CD4-positive, alpha-beta T cell treated with Interleukin-4 for 1 hour (primary cell): ENCODE measurements around the gene EIF3F.

Experiments
- DNase-seq, 2 donors: peaks; one replicate each; pipeline ENCODE4 v3.0.0-alpha.2; 2020 to 2022

EIF3F gene

GRCh38 chr11:8023831-8024555, 36.9 kb downstream of the EIF3F start:
- no peak for DNase-seq

DNA sequence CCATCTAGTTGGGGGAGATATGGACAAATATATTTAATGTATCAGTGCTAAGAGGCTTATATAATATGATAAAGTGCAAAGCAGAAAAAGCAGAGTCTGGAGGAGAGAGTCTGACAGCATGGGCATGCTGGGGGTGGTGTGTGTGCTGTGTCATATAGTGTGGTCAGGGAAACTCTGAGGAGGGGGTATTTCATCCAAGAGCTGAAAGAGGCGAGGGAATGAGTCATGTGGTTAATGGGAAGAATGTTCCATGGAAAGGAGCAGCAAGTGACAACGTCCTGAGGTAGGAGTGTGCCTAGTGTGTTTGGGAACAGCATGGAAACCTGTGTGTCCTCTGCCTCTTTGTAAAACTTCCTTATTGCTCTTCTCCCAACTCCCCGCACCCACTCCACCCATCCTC, 38.0 kb downstream of the EIF3F start:
- no peak for DNase-seq

DNA sequence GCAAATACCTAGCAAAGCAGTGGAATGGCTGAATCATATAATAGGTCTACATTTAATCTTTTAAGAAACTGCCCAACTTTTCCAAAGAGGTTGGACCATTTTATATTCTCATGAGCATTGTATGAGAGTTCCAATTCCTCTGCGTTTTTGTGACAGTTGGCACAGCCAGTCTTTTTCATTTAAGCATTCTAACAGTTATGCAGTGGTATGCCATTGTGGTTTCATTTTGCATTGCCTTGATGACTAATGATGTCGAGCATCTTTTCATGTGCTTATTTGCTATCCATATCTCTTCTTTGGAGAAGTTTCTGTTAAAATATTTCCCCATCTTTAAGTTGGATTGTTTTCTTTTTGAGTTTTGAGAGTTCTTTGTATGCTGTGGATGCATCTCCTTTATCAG, 38.7 kb downstream of the EIF3F start:
- DNase-seq = no peak

DNA sequence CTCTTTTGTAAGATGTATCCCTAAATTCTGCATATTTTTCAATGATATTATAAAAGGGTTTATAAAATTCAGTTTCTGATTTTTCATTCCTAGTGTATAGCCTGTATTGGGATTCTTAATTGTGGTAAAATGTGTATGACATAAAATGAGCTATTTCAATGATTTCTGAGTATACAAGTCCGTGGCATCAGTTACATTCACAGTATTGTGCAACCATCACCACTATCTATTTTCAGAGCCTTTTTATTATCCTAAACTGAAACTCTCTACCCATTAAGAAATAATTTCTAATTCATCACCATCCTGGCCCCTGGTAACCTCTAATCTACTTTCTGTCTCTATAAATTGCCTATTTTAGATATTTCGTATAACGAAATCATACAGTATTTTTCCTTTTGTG, 39.8 kb downstream of the EIF3F start:
- no peak for DNase-seq

DNA sequence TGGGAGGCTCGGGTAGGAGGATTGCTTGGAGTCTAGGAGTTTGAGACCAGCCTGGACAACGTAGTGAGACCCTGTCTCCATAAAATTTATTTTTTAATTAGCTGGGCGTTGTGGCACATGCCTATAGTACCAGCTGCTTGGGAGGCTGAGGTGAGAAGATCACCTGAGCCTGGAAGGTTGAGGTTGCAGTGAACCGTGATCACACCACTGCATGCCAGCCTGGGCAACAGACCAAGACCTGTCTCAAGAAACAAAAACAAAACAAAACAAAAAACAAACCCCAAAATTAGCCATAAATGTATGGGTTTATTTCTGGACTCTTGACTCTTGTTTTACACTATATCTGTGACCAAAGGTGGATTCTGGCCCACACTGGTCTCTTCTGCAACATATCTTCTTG, 41.6 kb downstream of the EIF3F start:
- no peak for DNase-seq

- DNase-seq = no peak
Observed at GRCh38 chr11:8030526-8031247, 43.5 kb downstream of the EIF3F start.

DNA sequence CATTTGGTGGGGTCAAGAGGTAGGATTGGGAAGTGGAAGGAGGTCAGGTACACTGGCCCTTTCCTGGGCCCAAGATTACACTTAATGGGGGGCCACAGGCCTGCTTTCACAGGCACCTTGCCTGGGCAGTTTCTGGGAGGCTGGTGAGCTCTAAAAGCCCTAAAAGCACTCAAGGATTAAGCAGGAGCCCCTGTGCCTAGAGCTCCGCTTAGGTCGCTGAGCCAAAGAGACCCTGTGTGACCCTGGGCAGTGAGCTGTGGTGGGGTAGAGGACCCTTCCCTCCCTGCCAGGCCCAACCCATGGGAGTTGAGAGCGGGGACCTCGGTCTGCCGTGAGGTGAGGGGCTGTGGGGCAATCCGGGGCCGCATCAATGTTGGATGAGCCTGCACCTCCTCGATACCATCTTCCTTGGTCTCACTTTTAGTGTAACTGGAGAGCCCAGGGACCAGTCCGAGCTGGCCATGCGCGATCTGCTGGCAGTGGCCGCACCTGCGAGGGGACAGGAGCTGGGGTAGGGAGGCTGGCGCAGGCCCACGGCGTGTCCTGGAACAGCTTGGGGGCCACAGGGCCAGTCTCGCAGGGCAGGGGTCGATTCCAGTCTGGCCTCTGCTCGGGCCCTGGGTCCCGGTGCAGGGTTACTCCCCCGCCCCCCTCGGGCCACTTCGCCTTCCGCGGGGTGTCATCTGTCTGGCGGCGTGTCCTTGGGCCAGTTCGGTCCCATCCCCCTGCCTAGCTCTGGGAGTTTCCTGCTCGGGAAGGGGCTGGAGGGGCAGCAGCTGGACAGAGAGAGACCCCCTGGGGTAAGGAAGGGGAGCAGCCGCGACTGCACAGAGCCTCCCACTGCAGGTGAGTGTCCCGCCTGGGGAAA, 44.3 kb downstream of the EIF3F start:
- no peak for DNase-seq

GRCh38 chr11:8032122-8032521, 45.0 kb downstream of the EIF3F start:
- DNase-seq = no peak

DNA sequence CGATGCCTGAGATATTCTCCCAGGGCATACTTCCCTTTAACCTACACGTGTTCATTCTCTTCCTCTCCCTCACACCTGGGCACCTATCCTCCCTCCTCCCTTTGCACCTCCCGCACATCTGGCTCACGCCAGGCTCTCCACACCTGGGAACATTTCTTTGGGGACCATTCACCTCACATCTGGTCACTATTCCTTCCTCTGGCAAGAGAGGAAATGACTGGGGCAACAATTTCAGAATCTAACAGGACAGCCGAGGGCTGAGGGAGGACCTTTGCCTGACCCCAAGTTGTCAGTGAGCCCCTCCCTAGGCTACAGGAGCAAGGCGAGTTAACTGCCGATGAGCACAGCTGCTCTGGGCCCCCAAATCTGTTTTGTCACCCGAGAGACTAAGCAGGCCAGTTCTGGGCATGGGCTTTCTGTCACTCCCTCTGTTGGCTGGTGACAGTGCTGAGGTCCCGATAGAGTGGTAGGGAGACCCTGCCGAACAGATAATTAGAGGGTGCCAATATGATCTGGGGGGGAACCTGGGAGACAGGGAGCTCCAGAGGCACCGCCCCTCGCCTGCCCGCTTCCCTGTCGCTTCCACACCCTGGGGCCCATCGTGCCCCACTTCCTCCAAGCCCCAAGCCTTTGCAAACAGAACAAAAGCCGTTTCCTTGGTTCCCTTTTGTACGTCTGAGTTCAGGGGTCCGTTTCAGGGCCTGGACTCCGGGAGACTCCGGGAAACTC, 45.6 kb downstream of the EIF3F start:
- DNase-seq = no peak

- peak; percentile 43 to 45 for DNase-seq
Observed at GRCh38 chr11:8033305-8034105, 46.4 kb downstream of the EIF3F start.

GRCh38 chr11:8034106-8034585, 47.0 kb downstream of the EIF3F start:
- DNase-seq = no peak

DNA sequence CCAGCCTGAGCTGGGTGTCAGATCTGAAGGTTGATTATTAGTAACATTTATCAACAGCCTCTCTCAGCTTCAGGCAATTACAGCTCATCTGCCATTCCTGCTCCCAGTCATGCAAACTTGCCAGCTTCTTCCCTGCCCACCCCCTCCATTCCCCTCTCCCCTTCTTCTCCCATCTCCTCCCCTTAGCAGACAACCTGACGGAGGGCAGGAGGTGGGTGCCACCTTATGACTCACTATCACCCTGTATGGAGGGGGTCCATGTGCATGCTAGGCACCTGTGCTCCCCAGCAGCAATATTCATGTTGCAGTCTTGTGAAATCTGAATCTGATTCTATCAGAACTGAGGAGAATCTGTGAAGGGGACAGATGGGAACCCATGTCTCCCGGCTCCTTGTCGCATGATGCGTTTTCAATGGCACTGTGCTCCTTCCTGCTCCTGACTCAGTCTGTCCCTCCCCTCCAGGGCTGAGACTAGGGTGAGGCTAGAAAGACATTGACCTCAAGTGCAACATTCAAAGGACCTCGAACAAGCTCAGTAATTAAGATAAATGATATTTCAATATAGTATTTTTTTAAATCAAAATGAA, 47.6 kb downstream of the EIF3F start:
- DNase-seq = no peak

DNA sequence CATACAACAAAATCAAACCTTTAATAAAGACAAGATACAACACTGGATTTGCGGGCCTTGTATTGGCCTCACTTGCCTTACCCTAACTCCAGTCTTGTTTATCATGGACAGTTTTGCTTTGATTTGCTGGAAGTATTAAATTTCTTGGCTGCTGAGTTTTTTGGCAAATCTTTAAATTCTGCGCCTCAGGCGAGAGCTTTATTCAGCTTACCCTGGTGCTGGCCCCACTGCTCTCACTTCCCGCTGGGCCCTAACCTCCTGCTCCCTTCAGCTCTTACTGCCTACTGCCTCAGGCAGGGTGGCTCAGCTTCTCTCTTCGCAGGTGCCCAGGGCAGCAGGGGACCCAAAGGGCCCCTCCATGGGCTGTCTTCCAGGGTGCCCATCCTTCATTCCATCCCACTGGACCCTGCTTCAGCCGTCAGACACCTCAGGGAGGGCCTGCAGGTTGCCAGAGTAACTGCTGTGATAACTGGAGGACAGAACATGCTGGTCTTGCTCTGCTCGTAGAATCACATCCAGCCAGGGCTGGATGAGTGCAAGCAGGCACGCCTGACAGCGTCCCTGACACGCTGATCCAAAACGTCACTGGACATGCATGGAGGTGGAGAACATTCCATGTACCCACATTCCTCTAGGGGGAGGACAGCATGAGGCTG, 48.2 kb downstream of the EIF3F start:
- no peak for DNase-seq

DNA sequence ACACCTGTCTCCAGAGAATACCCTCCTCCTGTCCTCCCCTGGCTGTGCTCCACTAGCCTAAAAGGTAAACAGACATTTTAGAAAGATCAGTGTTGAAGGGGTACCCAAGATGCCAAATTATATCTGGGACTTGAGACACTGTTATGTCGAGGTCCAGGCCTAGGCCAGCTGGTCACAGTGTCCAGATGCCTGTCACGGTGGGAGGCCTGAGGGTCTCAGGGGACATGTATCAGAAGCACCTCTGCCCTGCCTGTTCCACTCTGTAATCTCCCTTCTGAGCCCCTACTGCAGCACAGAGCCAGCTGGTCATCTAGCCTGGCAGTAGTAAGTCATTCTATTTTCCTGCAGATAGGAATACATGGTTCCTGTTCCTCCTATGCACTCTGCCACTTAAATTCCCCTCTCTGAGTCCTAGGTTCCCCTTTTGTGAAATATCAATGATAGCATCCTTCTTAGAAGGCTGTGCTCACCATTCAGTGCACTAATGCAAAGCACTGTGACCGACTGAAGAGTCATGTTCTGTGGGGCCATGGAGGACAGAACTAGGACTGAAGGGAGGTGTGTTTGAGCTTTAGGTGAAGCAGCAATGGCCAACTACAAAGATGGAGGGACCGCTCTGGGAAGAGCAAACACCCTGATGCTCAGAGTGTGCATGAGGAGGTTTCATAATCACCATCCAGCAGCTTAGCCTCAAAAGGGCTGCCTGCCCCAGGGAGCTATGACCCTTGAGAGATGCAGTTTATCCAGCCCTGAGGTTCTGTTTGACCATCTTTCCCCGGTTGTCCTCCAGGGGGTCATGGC, 49.1 kb downstream of the EIF3F start:
- no peak for DNase-seq

DNA sequence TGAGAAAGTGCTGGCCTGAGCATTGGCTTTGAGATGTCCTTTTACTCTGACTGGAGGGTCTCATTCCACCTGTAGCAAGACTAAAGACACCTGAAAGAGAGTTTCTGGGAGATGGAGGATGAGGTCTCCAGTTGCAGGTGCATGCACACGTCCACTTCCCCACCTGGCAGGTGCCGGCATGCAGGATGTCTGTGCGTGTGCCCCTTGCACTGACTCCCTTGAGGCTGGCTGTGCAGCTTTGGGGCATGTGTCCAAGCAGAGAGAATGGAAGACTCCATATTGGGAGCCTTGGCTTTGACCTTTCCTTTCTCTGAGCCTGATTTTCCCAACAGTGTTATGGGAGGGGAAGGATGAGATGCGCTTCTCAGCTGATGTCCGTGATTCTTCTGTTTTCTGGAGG, 49.8 kb downstream of the EIF3F start:
- DNase-seq = no peak

GRCh38 chr11:8038393-8038792, 51.3 kb downstream of the EIF3F start:
- no peak for DNase-seq

DNA sequence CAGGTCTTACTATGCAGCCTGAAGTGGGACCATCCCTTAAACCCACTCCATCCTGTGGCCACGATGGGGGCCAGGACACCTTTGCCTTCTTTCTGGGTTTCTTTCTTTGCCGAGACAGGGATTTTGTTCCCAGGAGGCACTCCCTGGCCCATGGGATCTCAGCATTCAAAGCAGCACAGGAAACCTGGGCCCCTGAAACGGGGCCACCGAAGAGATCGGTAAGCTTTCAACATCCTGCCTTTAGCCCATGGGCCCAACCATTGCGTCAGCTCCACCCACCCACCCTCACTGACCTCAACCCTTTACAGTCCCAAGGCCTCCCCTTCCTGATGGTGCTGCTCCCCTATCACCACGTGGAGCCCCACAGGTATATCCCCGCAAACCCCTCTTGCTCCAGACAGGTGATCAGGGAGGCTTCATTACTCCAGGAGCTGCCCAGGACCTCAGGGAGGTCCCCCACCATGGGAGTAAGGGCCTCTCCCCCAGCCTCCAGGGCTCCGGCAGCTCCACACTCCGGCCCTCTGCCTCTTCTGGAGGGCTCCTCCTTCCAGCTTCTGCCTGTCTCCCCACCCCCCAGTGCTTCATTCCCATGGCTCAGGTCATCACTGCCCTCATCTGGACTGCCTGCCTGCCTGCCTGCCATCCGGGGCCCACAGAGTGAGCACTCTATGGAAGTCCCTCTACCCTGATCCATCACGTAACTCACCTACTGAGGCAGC, 51.8 kb downstream of the EIF3F start:
- no peak for DNase-seq

- no peak for DNase-seq
Observed at GRCh38 chr11:8039530-8040260, 52.6 kb downstream of the EIF3F start.
